IMR-90 (cell line): ENCODE data around the gene GLDC. TPM values are rescaled to one million over a fixed set of nuclear protein-coding genes. Genes with fewer than 3 reads are reported as not detected.

ENCODE experiments used
- ATAC-seq: fragments of 200-7000 bp; cut with Tn5 transposase; 2 replicates; pipeline ENCODE4 v1.9.1; 2020; ENCODE audit warnings: low read depth, mild to moderate bottlenecking, moderate library complexity
- BruUV-seq: library from RNA; stranded (reverse); fragments of 400-500 nt; replicated peaks from 2 replicates; lab custom pipeline; 2021; lab: Mats Ljungman, UMichigan
- CTCF ChIA-PET: fragments of 300-600 bp; formaldehyde crosslinking; extraction: SDS; loops from one replicate; lab custom pipeline; 2021; ENCODE audit warnings: antibody characterized with exemption; lab: Yijun Ruan, JAX
- POLR2A ChIA-PET: fragments of 300-600 bp; sonication (Branson Sonifier 250); formaldehyde crosslinking; loops from one replicate; lab custom pipeline; 2022; ENCODE audit warnings: antibody characterized with exemption; ENCODE audit not compliant: unreplicated experiment; lab: Charles Lee
- DNase-seq: peaks from one replicate; pipeline ENCODE4 v3.0.0; 2013
- H2AFZ ChIP-seq: replicated peaks from 2 replicates; pipeline ENCODE3; 2013; ENCODE audit warnings: low read length, mild to moderate bottlenecking; ENCODE audit not compliant: poor library complexity
- H2AK5ac ChIP-seq: 2 replicates; pipeline ENCODE4 v1.6.1; 2013; ENCODE audit warnings: low read depth, low read length, inconsistent platforms
- H2AK9ac ChIP-seq: replicated peaks from 2 replicates; pipeline ENCODE3; 2013; ENCODE audit warnings: mild to moderate bottlenecking, low read depth, low read length, moderate library complexity; ENCODE audit not compliant: poor library complexity
- H2BK120ac ChIP-seq: 2 replicates; pipeline ENCODE4 v1.6.1; 2013; ENCODE audit warnings: low read depth, low read length, inconsistent platforms
- H2BK15ac ChIP-seq: 3 replicates; pipeline ENCODE4 v1.6.1; 2013; ENCODE audit warnings: low read depth, low read length, inconsistent platforms
- H2BK20ac ChIP-seq: 2 replicates; pipeline ENCODE4 v1.6.1; 2013; ENCODE audit warnings: low read depth, mild to moderate bottlenecking, inconsistent platforms, low read length, moderate library complexity
- H2BK5ac ChIP-seq: 2 replicates; pipeline ENCODE4 v1.6.1; 2013; ENCODE audit warnings: mild to moderate bottlenecking, low read depth, low read length, inconsistent platforms; ENCODE audit not compliant: poor library complexity, severe bottlenecking
- H3K14ac ChIP-seq: replicated peaks from 2 replicates; pipeline ENCODE4 v1.6.1; 2013; ENCODE audit warnings: low read depth, low read length, inconsistent platforms
- H3K18ac ChIP-seq: 2 replicates; pipeline ENCODE4 v1.6.1; 2013; ENCODE audit warnings: low read depth, low read length, control low read depth
- H3K23ac ChIP-seq: 2 replicates; pipeline ENCODE4 v1.6.1; 2013; ENCODE audit warnings: low read depth, low read length, inconsistent platforms
- H3K27ac ChIP-seq: 2 replicates; pipeline ENCODE4 v1.5.1; 2013; ENCODE audit warnings: mild to moderate bottlenecking, control low read depth, low read length; ENCODE audit not compliant: insufficient read depth
- H3K27me3 ChIP-seq: 2 replicates; pipeline ENCODE4 v1.6.1; 2013; ENCODE audit warnings: low read length; ENCODE audit not compliant: control insufficient read depth, insufficient read depth
- H3K36me3 ChIP-seq: 2 replicates; pipeline ENCODE4 v1.6.1; 2013; ENCODE audit warnings: low read length, mixed read lengths; ENCODE audit not compliant: control insufficient read depth, insufficient read depth
- H3K4ac ChIP-seq: 2 replicates; pipeline ENCODE4 v1.6.1; 2013; ENCODE audit warnings: low read depth, low read length, inconsistent platforms
- H3K4me1 ChIP-seq: 2 replicates; pipeline ENCODE4 v1.6.1; 2013; ENCODE audit warnings: low read length, mixed read lengths; ENCODE audit not compliant: control insufficient read depth, insufficient read depth
- H3K4me2 ChIP-seq: 2 replicates; pipeline ENCODE4 v1.6.1; 2013; ENCODE audit warnings: low read depth, mild to moderate bottlenecking, control low read depth, low read length, moderate library complexity
- H3K4me3 ChIP-seq: 2 replicates; pipeline ENCODE4 v1.5.1; 2013; ENCODE audit warnings: low read depth, mild to moderate bottlenecking, control low read depth, low read length, moderate library complexity; ENCODE audit not compliant: insufficient read depth
- H3K56ac ChIP-seq: 2 replicates; pipeline ENCODE4 v1.6.1; 2013; ENCODE audit warnings: low read length, inconsistent platforms; ENCODE audit not compliant: insufficient read depth; ENCODE audit errors: extremely low read depth
- H3K79me1 ChIP-seq, 2 experiments: 2 replicates each; pipeline ENCODE4 v1.6.1; 2013; ENCODE audit warnings: low read length in 2 of 2, inconsistent platforms in 1 of 2, low read depth in 1 of 2
- H3K9ac ChIP-seq: 2 replicates; pipeline ENCODE4 v1.6.1; 2013; ENCODE audit warnings: low read depth, low read length, control low read depth
- H3K9me1 ChIP-seq: 2 replicates; pipeline ENCODE4 v1.6.1; 2013; ENCODE audit warnings: low read length, inconsistent platforms; ENCODE audit not compliant: insufficient read depth
- H3K9me3 ChIP-seq: 2 replicates; pipeline ENCODE4 v1.6.1; 2013; ENCODE audit warnings: low read length; ENCODE audit not compliant: control insufficient read depth, insufficient read depth
- H4K20me1 ChIP-seq: 2 replicates; pipeline ENCODE4 v1.6.1; 2013; ENCODE audit warnings: low read length, inconsistent platforms; ENCODE audit not compliant: insufficient read depth
- H4K5ac ChIP-seq: 2 replicates; pipeline ENCODE4 v1.6.1; 2013; ENCODE audit warnings: mild to moderate bottlenecking, low read depth, low read length, control low read depth
- H4K8ac ChIP-seq, 2 experiments: 2 replicates each; pipeline ENCODE4 v1.6.1; 2013; ENCODE audit warnings: low read depth in 2 of 2, low read length in 2 of 2, control low read depth in 1 of 2, inconsistent platforms in 1 of 2
- H4K91ac ChIP-seq: 2 replicates; pipeline ENCODE4 v1.6.1; 2013; ENCODE audit warnings: low read depth, low read length, inconsistent platforms; ENCODE audit not compliant: insufficient read depth
- MAZ ChIP-seq: IDR thresholded peaks from 2 replicates; pipeline ENCODE4 v1.6.1; 2012; ENCODE audit warnings: low read depth, mild to moderate bottlenecking, low read length, improper control_type of control experiment, moderate library complexity, borderline replicate concordance
- MXI1 ChIP-seq: IDR thresholded peaks from 2 replicates; pipeline ENCODE4 v1.6.1; 2012; ENCODE audit warnings: low read depth, mild to moderate bottlenecking, low read length, moderate library complexity, borderline replicate concordance
- SMC3 ChIP-seq: fragments of 150-350 bp; IDR thresholded peaks from 2 replicates; pipeline ENCODE4 v1.6.1; 2016; ENCODE audit warnings: low read depth, mild to moderate bottlenecking, antibody characterized with exemption, low read length, moderate library complexity
- WGBS, 2 experiments: methylation state at CpG; one replicate each; pipeline versions ENCODE4 v1.1.5 to v1.1.7; 2013; ENCODE audit warnings: missing lambda C conversion rate in 2 of 2; ENCODE audit not compliant: insufficient read length in 1 of 2; ENCODE audit errors: extremely low coverage in 2 of 2; 5-methylcytosine and 5-hydroxymethylcytosine counted together
- dilution Hi-C: fragments of 300-500 bp; cut with HindIII; formaldehyde crosslinking; loops from one replicate; pipeline ENCODE4 v1.14.3; 2018; ENCODE audit warnings: low sequenced_read_pairs; ENCODE audit not compliant: unreplicated experiment
- in situ Hi-C: fragments of 300-500 bp; cut with MboI; formaldehyde crosslinking; loops from 3 replicates; pipeline ENCODE4 v1.14.3; 2019; ENCODE audit warnings: low sequenced_read_pairs, inconsistent platforms, mixed read lengths
- intact Hi-C: fragments of 100-400 bp; cut with micrococcal nuclease; formaldehyde crosslinking; loops from 2 replicates; pipeline ENCODE4 v1.10.0; 2022
- polyA plus RNA-seq, 3 experiments: library from polyadenylated mRNA; depleted of rRNA; stranded (reverse); fragments of >200 nt; gene quantifications; 2 replicates each; pipeline ENCODE4 v1.2.3, GENCODE V29; 2012; ENCODE audit warnings: low replicate concordance in 1 of 3
- total RNA-seq: library from RNA; depleted of rRNA; stranded (reverse); fragments of >200 nt; gene quantifications from 2 replicates; pipeline ENCODE4 v1.2.3, GENCODE V29; 2012

Gene GLDC
- total and polyA plus RNA-seq, 2 of the 4 experiments (the other 2 are of a cell fraction), result 0.36 to 0.50 TPM

GRCh38 chr9:6631207-6631512, 14.4 kb downstream of the GLDC start:
- no TSS peak for BruUV-seq
- no peaks in the 10 kb centered on the region for H3K9me1 ChIP-seq
- H3K9me3 ChIP-seq, result no peaks in the 10 kb centered on the region
- H2AFZ ChIP-seq, result no peak overlapping the region
- H3K23ac ChIP-seq, result no peak overlapping the region
- no peak overlapping the region for H3K4me2 ChIP-seq
- H3K27me3 ChIP-seq, result peaks cover 9% of the 10 kb centered on the region
- H3K18ac ChIP-seq, result no peak overlapping the region
- ChIA-PET CTCF (no interaction called here), POLR2A (no interaction called here)
- DNase-seq, result no peak
- H4K8ac ChIP-seq, result no peak overlapping the region
- no peaks in the 10 kb centered on the region for H3K79me1 ChIP-seq
- intact Hi-C loops, result no loop called here
- H3K27ac ChIP-seq, result no peak overlapping the region
- no peak overlapping the region for H3K4me3 ChIP-seq
- in situ Hi-C loops, result no loop called here
- no peak overlapping the region for H3K14ac ChIP-seq
- no peak overlapping the region for H4K5ac ChIP-seq
- H2AK9ac ChIP-seq, result no peak overlapping the region
- no peak overlapping the region for H2BK15ac ChIP-seq
- no peak overlapping the region for H2BK20ac ChIP-seq
- H3K4ac ChIP-seq, result no peak overlapping the region
- no peak for ATAC-seq
- TF ChIP-seq SMC3 (no peak), MXI1 (no peak), MAZ (no peak)
- no peak overlapping the region for H3K56ac ChIP-seq
- H2BK5ac ChIP-seq, result no peak overlapping the region
- no peaks in the 10 kb centered on the region; the same call in 1 of the 2 replicates for H3K4me1 ChIP-seq
- H2AK5ac ChIP-seq, result no peak overlapping the region
- no peaks in the 10 kb centered on the region for H3K36me3 ChIP-seq
- no peak overlapping the region for H4K91ac ChIP-seq
- H2BK120ac ChIP-seq, result no peak overlapping the region
- dilution Hi-C loops, result no loop called here
- 70% methylated on average over 2 of the region's 4 CpGs; no CpG with 5 or more reads in 1 of the 2 experiments for WGBS, 2 experiments
- no peaks in the 10 kb centered on the region for H4K20me1 ChIP-seq
- H3K9ac ChIP-seq, result no peak overlapping the region
